Mucosa of stomach (tissue), 1 donor: ENCODE measurements around the gene CSRNP3.
"Not testable (repeated sequence)": the region's sequence is repeated elsewhere in the genome, so short reads cannot be mapped to it uniquely, and the experiment has no call there.

ENCODE experiments used
- H3K27me3 ChIP-seq: one replicate; pipeline ENCODE4 v1.7.0; 2013; ENCODE audit warnings: mild to moderate bottlenecking, low read length; ENCODE audit not compliant: control insufficient read depth, insufficient read depth
- H3K36me3 ChIP-seq: one replicate; pipeline ENCODE4 v1.7.0; 2013; ENCODE audit warnings: low read length; ENCODE audit not compliant: control insufficient read depth, insufficient read depth
- H3K4me1 ChIP-seq: one replicate; pipeline ENCODE4 v1.7.0; 2013; ENCODE audit warnings: mild to moderate bottlenecking, low read length; ENCODE audit not compliant: control insufficient read depth, insufficient read depth
- H3K4me3 ChIP-seq: one replicate; pipeline ENCODE4 v1.7.0; 2013; ENCODE audit warnings: low read length
- H3K9ac ChIP-seq: one replicate; pipeline ENCODE4 v1.7.0; 2013; ENCODE audit warnings: mild to moderate bottlenecking, low read length, moderate library complexity
- H3K9me3 ChIP-seq: one replicate; pipeline ENCODE4 v1.7.0; 2013; ENCODE audit warnings: mild to moderate bottlenecking, low read length, moderate library complexity; ENCODE audit not compliant: control insufficient read depth
- donor health status: Pancreatic carcinoma.

CSRNP3 gene

GRCh38 chr2:165576409-165577154 lies 107.1 kb downstream of the CSRNP3 start:
- Histone ChIP-seq H3K9me3 (no peaks in the 10 kb centered on the region), H3K9ac (no peak overlapping the region), H3K27me3 (no peaks in the 10 kb centered on the region), H3K4me1 (no peaks in the 10 kb centered on the region), H3K4me3 (no peak overlapping the region), H3K36me3 (no peaks in the 10 kb centered on the region)

DNA sequence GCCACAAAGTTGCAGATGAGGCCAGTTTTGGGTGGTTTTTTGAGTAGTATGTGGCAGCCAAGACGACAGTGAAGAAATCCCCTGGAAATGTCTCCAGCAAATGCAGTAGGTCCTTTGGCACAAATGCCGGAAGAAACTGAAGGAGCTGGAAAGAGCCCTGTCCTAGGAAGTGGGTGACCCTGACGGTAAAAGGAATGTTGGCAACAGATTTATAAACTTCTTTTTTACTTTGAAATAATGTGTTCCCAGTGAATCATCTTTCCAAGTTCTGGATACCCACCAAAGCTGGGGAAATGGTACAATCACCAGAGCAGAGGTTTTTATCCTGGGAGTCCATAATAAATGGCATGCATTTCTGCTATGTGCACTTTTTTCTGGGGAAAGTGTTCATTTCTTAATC lies 112.9 kb downstream of the CSRNP3 start:
- no peak overlapping the region for H3K9ac ChIP-seq
- H3K36me3 ChIP-seq: no peaks in the 10 kb centered on the region
- no peaks in the 10 kb centered on the region for H3K9me3 ChIP-seq
- no peak overlapping the region for H3K4me3 ChIP-seq
- no peaks in the 10 kb centered on the region for H3K27me3 ChIP-seq
- H3K4me1 ChIP-seq: no peaks in the 10 kb centered on the region

- Histone ChIP-seq H3K36me3 (no peaks in the 10 kb centered on the region), H3K9ac (no peak overlapping the region), H3K27me3 (no peaks in the 10 kb centered on the region), H3K4me3 (no peak overlapping the region), H3K4me1 (no peaks in the 10 kb centered on the region), H3K9me3 (no peaks in the 10 kb centered on the region)
Observed at GRCh38 chr2:165582863-165583506, 113.5 kb downstream of the CSRNP3 start.

- Histone ChIP-seq H3K36me3 (no peaks in the 10 kb centered on the region), H3K9ac (no peak overlapping the region), H3K4me3 (no peak overlapping the region), H3K9me3 (no peaks in the 10 kb centered on the region), H3K27me3 (no peaks in the 10 kb centered on the region), H3K4me1 (no peaks in the 10 kb centered on the region)
Observed at GRCh38 chr2:165584126-165584654, 114.7 kb downstream of the CSRNP3 start.

DNA sequence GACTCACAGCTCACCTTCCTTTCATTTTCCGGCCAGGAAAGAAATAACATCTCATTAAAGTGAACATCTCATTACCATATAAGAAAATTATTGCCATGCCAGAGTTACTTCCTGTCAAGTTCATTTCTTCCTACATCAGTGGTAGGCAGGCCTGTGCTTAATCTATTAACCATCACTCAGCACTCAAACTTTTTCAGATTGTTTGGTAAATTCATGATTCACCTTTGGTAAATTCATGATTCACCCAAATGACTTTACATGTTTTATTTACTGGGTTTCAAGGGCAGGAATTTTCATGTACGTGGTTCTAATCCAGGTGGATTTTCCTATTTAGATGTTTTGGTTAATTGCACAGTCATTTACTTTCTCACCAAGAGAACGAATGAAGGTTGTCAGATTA lies 116.5 kb downstream of the CSRNP3 start:
- no peak overlapping the region for H3K4me3 ChIP-seq
- no peaks in the 10 kb centered on the region for H3K9me3 ChIP-seq
- no peaks in the 10 kb centered on the region for H3K4me1 ChIP-seq
- H3K27me3 ChIP-seq: no peaks in the 10 kb centered on the region
- H3K36me3 ChIP-seq: no peaks in the 10 kb centered on the region
- no peak overlapping the region for H3K9ac ChIP-seq

GRCh38 chr2:165587335-165587938 lies 117.9 kb downstream of the CSRNP3 start:
- Histone ChIP-seq H3K4me3 (no peak overlapping the region), H3K9ac (no peak overlapping the region)

DNA sequence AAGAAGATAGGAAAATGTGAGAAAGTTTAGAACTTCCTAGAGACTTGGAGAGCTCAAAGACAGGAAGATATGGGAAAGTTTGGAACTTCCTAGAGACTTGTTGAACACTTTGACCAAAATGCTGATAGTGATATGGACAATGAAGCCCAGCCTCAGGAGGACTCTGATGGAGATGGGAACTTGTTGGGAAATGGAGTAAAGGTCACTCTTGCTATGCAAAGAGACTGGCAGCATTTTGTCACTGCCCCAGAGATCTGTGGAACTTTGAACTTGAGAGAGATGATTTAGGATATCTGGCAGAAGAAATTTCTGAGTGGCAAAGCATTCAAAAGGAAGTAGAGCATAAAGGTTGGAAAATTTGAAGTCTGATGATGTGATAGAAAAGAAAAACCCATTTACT lies 121.5 kb downstream of the CSRNP3 start:
- not testable (repeated sequence) for H3K9me3 ChIP-seq, H3K27me3 ChIP-seq, H3K36me3 ChIP-seq, H3K4me1 ChIP-seq, H3K9ac ChIP-seq, H3K4me3 ChIP-seq

More at GRCh38 chr2:165587335-165587938, 117.9 kb downstream of the CSRNP3 start:
- Histone ChIP-seq H3K4me1 (no peaks in the 10 kb centered on the region), H3K27me3 (no peaks in the 10 kb centered on the region), H3K9me3 (no peaks in the 10 kb centered on the region), H3K36me3 (no peaks in the 10 kb centered on the region)

DNA sequence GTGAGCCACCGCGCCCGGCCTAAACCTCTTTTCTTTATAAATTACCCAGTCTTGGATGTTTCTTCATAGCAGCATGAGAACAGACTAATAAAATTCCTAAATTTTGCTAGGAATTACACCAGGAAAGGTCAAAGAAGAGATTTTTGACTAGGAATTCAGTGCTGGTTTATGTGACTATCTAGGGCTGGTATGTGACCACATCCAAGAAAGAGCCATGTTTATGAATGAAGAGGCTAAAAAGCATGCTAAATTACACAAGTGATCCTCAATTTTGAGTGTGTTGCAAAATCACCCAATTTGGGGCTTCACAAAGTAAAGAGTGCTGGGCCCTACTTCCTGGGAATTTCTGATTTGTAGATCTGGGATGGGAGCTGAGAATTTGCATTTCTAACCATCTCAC lies 123.6 kb downstream of the CSRNP3 start:
- H3K9me3 ChIP-seq: no peaks in the 10 kb centered on the region
- H3K36me3 ChIP-seq: no peaks in the 10 kb centered on the region
- no peaks in the 10 kb centered on the region for H3K4me1 ChIP-seq
- no peak overlapping the region for H3K9ac ChIP-seq
- no peak overlapping the region for H3K4me3 ChIP-seq
- no peaks in the 10 kb centered on the region for H3K27me3 ChIP-seq

- Histone ChIP-seq H3K9me3 (no peaks in the 10 kb centered on the region), H3K36me3 (no peaks in the 10 kb centered on the region)
Observed at GRCh38 chr2:165594231-165594934, 124.9 kb downstream of the CSRNP3 start.

GRCh38 chr2:165594935-165595255 lies 125.4 kb downstream of the CSRNP3 start:
- no peak overlapping the region for H3K9ac ChIP-seq
- no peaks in the 10 kb centered on the region for H3K4me1 ChIP-seq
- H3K27me3 ChIP-seq: no peaks in the 10 kb centered on the region
- H3K4me3 ChIP-seq: no peak overlapping the region
- no peaks in the 10 kb centered on the region for H3K9me3 ChIP-seq
- no peaks in the 10 kb centered on the region for H3K36me3 ChIP-seq

More at GRCh38 chr2:165594231-165594934, 124.9 kb downstream of the CSRNP3 start:
- H3K4me3 ChIP-seq: no peak overlapping the region
- H3K4me1 ChIP-seq: no peaks in the 10 kb centered on the region
- H3K27me3 ChIP-seq: no peaks in the 10 kb centered on the region
- no peak overlapping the region for H3K9ac ChIP-seq

DNA sequence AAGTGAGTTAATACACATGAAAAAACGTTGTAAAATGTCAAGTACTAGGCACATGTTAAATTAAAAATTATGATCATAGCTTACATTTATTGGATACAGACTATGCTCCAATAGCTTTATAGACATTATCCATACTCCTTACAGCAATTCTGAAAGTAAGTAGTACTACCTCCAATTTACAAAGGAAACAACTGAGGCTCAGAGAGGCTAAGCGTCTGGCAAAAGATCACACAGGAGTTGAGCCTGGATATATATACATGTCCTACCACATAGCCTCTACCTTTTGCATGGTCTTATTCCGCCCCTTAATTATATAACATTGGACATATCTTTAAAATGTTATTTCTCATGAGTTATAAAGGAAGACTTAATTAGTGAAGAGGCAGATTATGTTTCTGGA lies 127.3 kb downstream of the CSRNP3 start:
- no peaks in the 10 kb centered on the region for H3K27me3 ChIP-seq
- no peak overlapping the region for H3K9ac ChIP-seq
- H3K9me3 ChIP-seq: no peaks in the 10 kb centered on the region
- H3K4me1 ChIP-seq: peaks cover 10% of the 10 kb centered on the region
- H3K4me3 ChIP-seq: no peak overlapping the region
- no peaks in the 10 kb centered on the region for H3K36me3 ChIP-seq
